Endothelial cell (in vitro differentiated cells): ENCODE results near the gene GAS7. TPM values are rescaled to one million over a fixed set of nuclear protein-coding genes. Genes with fewer than 3 reads are reported as not detected.
"Not testable (repeated sequence)": the region's sequence is repeated elsewhere in the genome, so short reads cannot be mapped to it uniquely, and the experiment has no call there.

Experiments used
- DNase-seq: peaks from one replicate; pipeline ENCODE4 v3.0.0; 2021; ENCODE audit warnings: low spot score
- H3K27ac Mint-ChIP-seq: one replicate; pipeline ENCODE4 v1.8.0; 2021; ENCODE audit warnings: mixed read lengths, inconsistent platforms; ENCODE audit not compliant: unreplicated experiment
- H3K27me3 Mint-ChIP-seq: one replicate; pipeline ENCODE4 v1.8.0; 2021; ENCODE audit warnings: mild to moderate bottlenecking, moderate library complexity, mixed read lengths, inconsistent platforms; ENCODE audit not compliant: unreplicated experiment
- H3K36me3 Mint-ChIP-seq: one replicate; pipeline ENCODE4 v1.8.0; 2021; ENCODE audit warnings: mild to moderate bottlenecking, low read depth, mixed read lengths, inconsistent platforms; ENCODE audit not compliant: unreplicated experiment
- H3K4me1 Mint-ChIP-seq: one replicate; pipeline ENCODE4 v1.8.0; 2021; ENCODE audit warnings: mild to moderate bottlenecking, mixed read lengths, inconsistent platforms; ENCODE audit not compliant: unreplicated experiment
- H3K4me3 Mint-ChIP-seq: one replicate; pipeline ENCODE4 v1.8.0; 2021; ENCODE audit warnings: mild to moderate bottlenecking, mixed read lengths, inconsistent platforms; ENCODE audit not compliant: unreplicated experiment
- H3K9me3 Mint-ChIP-seq: one replicate; pipeline ENCODE4 v1.8.0; 2021; ENCODE audit warnings: mixed read lengths, inconsistent platforms; ENCODE audit not compliant: unreplicated experiment
- CTCF ChIP-seq: fragments of 200-600 bp; sonication (generic); IDR thresholded peaks from one replicate; pipeline ENCODE4 v1.5.0; 2021; ENCODE audit warnings: antibody characterized with exemption; ENCODE audit not compliant: unreplicated experiment
- total RNA-seq: library from RNA; stranded (reverse); fragmentation: NEBNext Ultra II Directional; extraction: Animal tissue kit (Norgen Biotek cat#: 25700); gene quantifications from one replicate; pipeline ENCODE4 v1.2.1, GENCODE V29; 2021; ENCODE audit not compliant: unreplicated experiment

GAS7 gene
- total RNA-seq, 1 donor from 2014 or later, result 7.0 TPM

GRCh38 chr17:10010752-10011151, 187.7 kb downstream of the GAS7 start:
- Mint-ChIP-seq H3K27me3 (no peaks in the 10 kb centered on the region), H3K27ac (no peak overlapping the region), H3K36me3 (no peaks in the 10 kb centered on the region), H3K4me3 (no peak overlapping the region), H3K4me1 (peaks cover 9% of the 10 kb centered on the region), H3K9me3 (no peaks in the 10 kb centered on the region)
- TF ChIP-seq CTCF, result no peak
- no peak for DNase-seq

GRCh38 chr17:10003705-10004104, 194.7 kb downstream of the GAS7 start:
- no peak overlapping the region for H3K27ac Mint-ChIP-seq
- H3K4me3 Mint-ChIP-seq, result no peak overlapping the region
- no peaks in the 10 kb centered on the region for H3K9me3 Mint-ChIP-seq
- DNase-seq, result no peak
- H3K36me3 Mint-ChIP-seq, result no peaks in the 10 kb centered on the region
- H3K4me1 Mint-ChIP-seq, result peaks cover 16% of the 10 kb centered on the region
- TF ChIP-seq CTCF, result no peak
- H3K27me3 Mint-ChIP-seq, result peaks cover 3% of the 10 kb centered on the region

- not testable (repeated sequence) for H3K36me3 Mint-ChIP-seq, H3K27me3 Mint-ChIP-seq, H3K4me3 Mint-ChIP-seq, DNase-seq, H3K27ac Mint-ChIP-seq, H3K9me3 Mint-ChIP-seq
- H3K4me1 Mint-ChIP-seq, result peaks cover 16% of the 10 kb centered on the region
These were observed 195.6 kb downstream of the GAS7 start for GRCh38 chr17:10002567-10003360.

GRCh38 chr17:10001306-10001873, 197.0 kb downstream of the GAS7 start:
- no peak overlapping the region for H3K27ac Mint-ChIP-seq
- TF ChIP-seq CTCF, result no peak
- peaks cover 16% of the 10 kb centered on the region for H3K4me1 Mint-ChIP-seq
- no peaks in the 10 kb centered on the region for H3K36me3 Mint-ChIP-seq
- H3K27me3 Mint-ChIP-seq, result peaks cover 3% of the 10 kb centered on the region
- no peak overlapping the region for H3K4me3 Mint-ChIP-seq
- H3K9me3 Mint-ChIP-seq, result no peaks in the 10 kb centered on the region
- no peak for DNase-seq

- Mint-ChIP-seq H3K9me3 (no peaks in the 10 kb centered on the region), H3K27ac (no peak overlapping the region), H3K4me1 (peaks cover 16% of the 10 kb centered on the region), H3K4me3 (no peak overlapping the region), H3K36me3 (no peaks in the 10 kb centered on the region), H3K27me3 (peaks cover 3% of the 10 kb centered on the region)
- DNase-seq, result no peak
- no peak for TF ChIP-seq CTCF
These were observed 198.3 kb downstream of the GAS7 start for GRCh38 chr17:9999919-10000695.
